Astrocyte (in vitro differentiated cells and primary cell): ENCODE measurements around the gene RNF212.

Experiments used
- EZH2 ChIP-seq: IDR thresholded peaks from 2 replicates; pipeline ENCODE4 v1.6.1; 2012; ENCODE audit warnings: mild to moderate bottlenecking, low read length, inconsistent platforms; ENCODE audit not compliant: insufficient read depth
- TF ChIP-seq, protein P1 (sequence below): IDR thresholded peaks from 2 replicates; pipeline ENCODE4 v1.5.1; 2011; ENCODE audit warnings: low read depth, mild to moderate bottlenecking, inconsistent platforms, low read length, moderate library complexity; ENCODE audit not compliant: insufficient read depth

DNA sequence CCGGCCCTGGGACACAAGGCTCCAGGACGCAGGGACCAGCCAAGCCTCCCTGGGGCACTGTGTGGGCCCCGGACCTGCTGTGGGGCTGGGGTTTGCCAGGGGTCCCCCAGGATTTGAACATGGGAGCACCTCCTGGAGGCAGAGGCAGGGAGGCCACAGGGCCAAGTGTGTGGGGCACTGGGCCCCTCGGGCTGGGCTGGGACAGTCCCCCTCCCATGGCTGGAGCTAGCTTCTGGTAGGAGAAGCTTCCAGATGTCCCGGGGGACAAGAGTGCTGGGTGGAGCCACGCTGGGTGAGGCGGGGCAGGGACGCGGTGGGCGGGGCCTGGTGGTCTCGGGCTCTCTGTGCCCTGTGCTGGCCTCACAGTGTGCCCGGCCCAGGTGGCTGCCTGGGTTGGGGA is 83.3 kb downstream of the RNF212 start:
- TF ChIP-seq, protein P1, sequence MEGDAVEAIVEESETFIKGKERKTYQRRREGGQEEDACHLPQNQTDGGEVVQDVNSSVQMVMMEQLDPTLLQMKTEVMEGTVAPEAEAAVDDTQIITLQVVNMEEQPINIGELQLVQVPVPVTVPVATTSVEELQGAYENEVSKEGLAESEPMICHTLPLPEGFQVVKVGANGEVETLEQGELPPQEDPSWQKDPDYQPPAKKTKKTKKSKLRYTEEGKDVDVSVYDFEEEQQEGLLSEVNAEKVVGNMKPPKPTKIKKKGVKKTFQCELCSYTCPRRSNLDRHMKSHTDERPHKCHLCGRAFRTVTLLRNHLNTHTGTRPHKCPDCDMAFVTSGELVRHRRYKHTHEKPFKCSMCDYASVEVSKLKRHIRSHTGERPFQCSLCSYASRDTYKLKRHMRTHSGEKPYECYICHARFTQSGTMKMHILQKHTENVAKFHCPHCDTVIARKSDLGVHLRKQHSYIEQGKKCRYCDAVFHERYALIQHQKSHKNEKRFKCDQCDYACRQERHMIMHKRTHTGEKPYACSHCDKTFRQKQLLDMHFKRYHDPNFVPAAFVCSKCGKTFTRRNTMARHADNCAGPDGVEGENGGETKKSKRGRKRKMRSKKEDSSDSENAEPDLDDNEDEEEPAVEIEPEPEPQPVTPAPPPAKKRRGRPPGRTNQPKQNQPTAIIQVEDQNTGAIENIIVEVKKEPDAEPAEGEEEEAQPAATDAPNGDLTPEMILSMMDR = no peak
- TF ChIP-seq EZH2 = no peak
